DND-41 (cell line): ENCODE data around the gene HSPA1B.

Experiments
- ATAC-seq: fragments of 200-7000 bp; cut with Tn5 transposase; 3 replicates; pipeline ENCODE4 v1.9.1; 2021; ENCODE audit warnings: low read depth; ENCODE audit not compliant: insufficient read depth
- DNase-seq: peaks from one replicate; pipeline ENCODE4 v3.0.0-alpha.2; 2020
- H2AFZ ChIP-seq: 2 replicates; pipeline ENCODE4 v1.6.0; 2012; ENCODE audit warnings: low read depth, low read length
- H3K27ac ChIP-seq: 2 replicates; pipeline ENCODE4 v1.5.1; 2012; ENCODE audit warnings: low read length, inconsistent platforms
- H3K27me3 ChIP-seq: fragments of 200-600 bp; sonication (generic); 2 replicates; pipeline ENCODE4 v1.6.0; 2012; ENCODE audit warnings: low read length, mild to moderate bottlenecking, inconsistent platforms; ENCODE audit not compliant: insufficient read depth, poor library complexity
- H3K36me3 ChIP-seq: 2 replicates; pipeline ENCODE4 v1.5.1; 2012; ENCODE audit warnings: low read length, inconsistent platforms; ENCODE audit not compliant: insufficient read depth
- H3K4me1 ChIP-seq: 2 replicates; pipeline ENCODE4 v1.5.1; 2012; ENCODE audit warnings: mild to moderate bottlenecking, low read length; ENCODE audit not compliant: insufficient read depth
- H3K4me2 ChIP-seq: 2 replicates; pipeline ENCODE4 v1.6.0; 2012; ENCODE audit warnings: mild to moderate bottlenecking, moderate library complexity, low read length, inconsistent platforms; ENCODE audit not compliant: insufficient read depth
- H3K4me3 ChIP-seq, 2 experiments: fragments of 200-600 bp in 1 of 2; shearing (Covaris generic) in 1 of 2; 2 replicates each; pipeline ENCODE4 v1.5.1; 2012 to 2016; ENCODE audit warnings: inconsistent platforms in 2 of 2, low read length in 2 of 2, mild to moderate bottlenecking in 2 of 2, low read depth in 1 of 2, moderate library complexity in 1 of 2
- H3K79me2 ChIP-seq: 2 replicates; pipeline ENCODE4 v1.6.0; 2012; ENCODE audit warnings: low read length, inconsistent platforms; ENCODE audit not compliant: insufficient read depth
- H3K9ac ChIP-seq: 2 replicates; pipeline ENCODE4 v1.6.0; 2012; ENCODE audit warnings: low read depth, mild to moderate bottlenecking, inconsistent platforms, low read length, moderate library complexity
- H3K9me3 ChIP-seq: 2 replicates; pipeline ENCODE4 v1.5.1; 2012; ENCODE audit warnings: low read length, moderate library complexity, mild to moderate bottlenecking, inconsistent platforms; ENCODE audit not compliant: insufficient read depth, severe bottlenecking
- H4K20me1 ChIP-seq: 2 replicates; pipeline ENCODE4 v1.6.0; 2012; ENCODE audit warnings: low read length; ENCODE audit not compliant: insufficient read depth
- CTCF ChIP-seq: IDR thresholded peaks from 2 replicates; pipeline ENCODE4 v1.5.1; 2012; ENCODE audit warnings: borderline replicate concordance, low read length, moderate library complexity, mild to moderate bottlenecking; ENCODE audit not compliant: poor library complexity, severe bottlenecking; ENCODE audit errors: extremely low read depth
- EZH2 ChIP-seq: IDR thresholded peaks from 3 replicates; pipeline ENCODE4 v1.6.1; 2012; ENCODE audit warnings: borderline replicate concordance, low read depth, mild to moderate bottlenecking, moderate library complexity, low read length, inconsistent platforms; ENCODE audit not compliant: severe bottlenecking

The HSPA1B gene

GRCh38 chr6:31827286-31828079, at the start of gene HSPA1B:
HSPA1B (plus strand) TSS chr6:31827738; CDS start chr6:31827951, 213 bp downstream.
- H3K36me3 ChIP-seq: no peaks in the 10 kb centered on the region
- H3K27me3 ChIP-seq: no peaks in the 10 kb centered on the region
- H3K79me2 ChIP-seq: peaks cover 29% of the 10 kb centered on the region
- peak; percentile 97 for DNase-seq
- peak; percentile 84 for ATAC-seq
- H2AFZ ChIP-seq: peak within 1 kb of the TSS; percentile 83
- peak within 1 kb of the TSS; percentile 93 for H3K4me2 ChIP-seq
- H3K9ac ChIP-seq: peak within 1 kb of the TSS; percentile 85
- peak within 1 kb of the TSS; percentile 89 for H3K27ac ChIP-seq
- TF ChIP-seq EZH2: no peak
- peaks cover 46% of the 10 kb centered on the region for H3K4me1 ChIP-seq
- H3K4me3 ChIP-seq: peak within 1 kb of the TSS; percentile 32 to 69; a peak in 3 of 4 replicates
- H3K9me3 ChIP-seq: no peaks in the 10 kb centered on the region
- H4K20me1 ChIP-seq: no peaks in the 10 kb centered on the region; the same call in 1 of the 2 replicates

- no peak overlapping the region for H3K27ac ChIP-seq
- H3K4me3 ChIP-seq: no peak overlapping the region
- no peaks in the 10 kb centered on the region for H3K79me2 ChIP-seq
- peaks cover 58% of the 10 kb centered on the region for H3K36me3 ChIP-seq
- no peak overlapping the region for H3K4me2 ChIP-seq
- H3K27me3 ChIP-seq: no peaks in the 10 kb centered on the region
- H3K4me1 ChIP-seq: peaks cover 3% of the 10 kb centered on the region
- H2AFZ ChIP-seq: no peak overlapping the region
- DNase-seq (no peak), ATAC-seq (no peak)
- no peaks in the 10 kb centered on the region for H3K9me3 ChIP-seq
- TF ChIP-seq EZH2 (no peak), CTCF (no peak)
- H3K9ac ChIP-seq: no peak overlapping the region
- H4K20me1 ChIP-seq: peaks cover 5% of the 10 kb centered on the region; the same call in 1 of the 2 replicates
Observed at GRCh38 chr6:31778193-31778592, 49.3 kb upstream of the HSPA1B start.

- Histone ChIP-seq H3K27ac (no peak overlapping the region), H2AFZ (no peak overlapping the region), H3K36me3 (peaks cover 67% of the 10 kb centered on the region), H4K20me1 (peaks cover 8% of the 10 kb centered on the region), H3K27me3 (no peaks in the 10 kb centered on the region), H3K4me1 (no peaks in the 10 kb centered on the region), H3K9ac (no peak overlapping the region), H3K79me2 (no peaks in the 10 kb centered on the region), H3K4me2 (no peak overlapping the region), H3K4me3 (no peak overlapping the region), H3K9me3 (no peaks in the 10 kb centered on the region)
- ATAC-seq: no peak
- DNase-seq: no peak
- no peak for TF ChIP-seq EZH2
- TF ChIP-seq CTCF: no peak
Observed at GRCh38 chr6:31778999-31779885, 48.3 kb upstream of the HSPA1B start.
